Measurements from ENCODE around the gene SLC26A2.

The SLC26A2 gene

GRCh38 chr5:149960272-149961185, at the start of gene SLC26A2:
Gene SLC26A2, plus strand, starts transcription at chr5:149960758. Its CDS starts 16,895 bp downstream, at chr5:149977653.
- peak within 1 kb of the TSS; percentile 72 for H3K4me3 ChIP-seq (ENCODE audit: low read depth, low read length)
- no peaks in the 10 kb centered on the region for H3K9me3 ChIP-seq (ENCODE audit: control insufficient read depth, insufficient read depth, low read depth, low read length)
- H3K36me3 ChIP-seq (ENCODE audit: control insufficient read depth in 2 of 2, insufficient read depth in 1 of 2, low read length in 2 of 2): peaks cover 0 to 2% of the 10 kb centered on the region in 2 experiments; a peak in 1 of 3 replicates
- ChIA-PET POLR2A (interaction anchor here (0.6 to 2.8 kb wide), 29 partner anchors 8 to 515 kb away, joined by 3 to 14 read pairs (median 4); partner anchors contain the start of genes HMGXB3, TCOF1 and TIGD6), CTCF (interaction anchor here (0.7 to 6.8 kb wide), 14 partner anchors 9 to 319 kb away, joined by 3 to 175 read pairs (median 4); no protein-coding TSS in a partner anchor)
- peaks cover 7% of the 10 kb centered on the region; the same call in 1 of the 2 replicates for H3K4me1 ChIP-seq (ENCODE audit: control insufficient read depth, insufficient read depth, low read length)
- peak within 1 kb of the TSS; percentile 54; the same call in 1 of the 2 replicates for H3K27ac ChIP-seq (ENCODE audit: extremely low read depth, low read depth, low read length)
- TF ChIP-seq ZNF121 (tag by site-specific recombination; IDR thresholded peaks at IDR 0.05): no peak
- no peak for TF ChIP-seq ZNF324 (tag by site-specific recombination; IDR thresholded peaks at IDR 0.05)
- no peak for TF ChIP-seq ZNF707 (tag by site-specific recombination; IDR thresholded peaks at IDR 0.05)
- no peak for TF ChIP-seq ZNF521 (tag by site-specific recombination; IDR thresholded peaks at IDR 0.05)
- TF ChIP-seq ZSCAN5A (tag by site-specific recombination; IDR thresholded peaks at IDR 0.05): no peak
- no peak for TF ChIP-seq PRDM6 (tag by site-specific recombination; IDR thresholded peaks at IDR 0.05)
- no peak for TF ChIP-seq ZNF214 (tag by site-specific recombination; IDR thresholded peaks at IDR 0.05; ENCODE audit: borderline replicate concordance)
- no peak for TF ChIP-seq ZNF585B (tag by site-specific recombination; IDR thresholded peaks at IDR 0.05)
- peak; percentile 60; the same call in 1 of the 2 replicates for TF ChIP-seq BCL11A (tag by site-specific recombination; IDR thresholded peaks at IDR 0.05; ENCODE audit: low read depth)
- TF ChIP-seq ZEB2 (tag by site-specific recombination; IDR thresholded peaks at IDR 0.05): peak; percentile 94
- no peak for TF ChIP-seq ZNF423 (tag by site-specific recombination; IDR thresholded peaks at IDR 0.05)
- TF ChIP-seq ZNF114 (tag by site-specific recombination; IDR thresholded peaks at IDR 0.05): no peak
- no peak for TF ChIP-seq ZBTB6 (tag by site-specific recombination; IDR thresholded peaks at IDR 0.05)
- TF ChIP-seq ZNF112 (tag by site-specific recombination; IDR thresholded peaks at IDR 0.05): no peak
- no peak for TF ChIP-seq ZNF426 (tag by site-specific recombination; IDR thresholded peaks at IDR 0.05)
- no peak for TF ChIP-seq EGR2 (tag by site-specific recombination; IDR thresholded peaks at IDR 0.05; ENCODE audit: low read depth)
- 0 out of 2 replicates have a peak, but pooled peaks have one; percentile 26 for TF ChIP-seq ZBTB8A (tag by site-specific recombination; IDR thresholded peaks at IDR 0.05)
- no peak; the same call in 1 of the 2 replicates for TF ChIP-seq WT1 (tag by site-specific recombination; IDR thresholded peaks at IDR 0.05)
- TF ChIP-seq ZNF248 (tag by site-specific recombination; IDR thresholded peaks at IDR 0.05): no peak
- TF ChIP-seq PBX3 (CRISPR knock-in tag; IDR thresholded peaks at IDR 0.05): peak; percentile 96
- no peak for TF ChIP-seq ZNF404 (tag by site-specific recombination; IDR thresholded peaks at IDR 0.05)
- TF ChIP-seq ZNF18 (tag by site-specific recombination; IDR thresholded peaks at IDR 0.05): peak; percentile 82
- peak; percentile 84; the same call in 1 of the 2 replicates for TF ChIP-seq ZNF223 (tag by site-specific recombination; IDR thresholded peaks at IDR 0.05)
- TF ChIP-seq ZNF664 (tag by site-specific recombination; IDR thresholded peaks at IDR 0.05): no peak
- TF ChIP-seq ZNF510 (tag by site-specific recombination; IDR thresholded peaks at IDR 0.05; ENCODE audit: insufficient replicate concordance): no peak
- peak; percentile 92 for TF ChIP-seq BCL6B (tag by site-specific recombination; IDR thresholded peaks at IDR 0.05)
- TF ChIP-seq ZNF211 (tag by site-specific recombination; IDR thresholded peaks at IDR 0.05; ENCODE audit: low read depth): no peak

All from HEK293 (cell line).